K562 (cell line): ENCODE data around the gene CCDC178. TPM values are rescaled to one million over a fixed set of nuclear protein-coding genes. Genes with fewer than 3 reads are reported as not detected.
"Not testable (repeated sequence)": the region's sequence is repeated elsewhere in the genome, so short reads cannot be mapped to it uniquely, and the experiment has no call there.

ENCODE experiments used
- ATAC-seq: fragments of 200-7000 bp; cut with Tn5 transposase; 3 replicates; pipeline ENCODE4 v1.9.1; 2020; ENCODE audit warnings: moderate library complexity
- BruUV-seq: library from RNA; stranded (reverse); fragments of 400-500 nt; replicated peaks from 2 replicates; lab custom pipeline; 2021; lab: Mats Ljungman, UMichigan
- CTCF ChIA-PET: fragments of 300-600 bp; formaldehyde crosslinking; extraction: SDS; loops from one replicate; lab custom pipeline; 2021; ENCODE audit warnings: low intra/inter-chr PET ratio; lab: Yijun Ruan, JAX
- POLR2A ChIA-PET: fragments of 300-600, 350-650 bp; sonication (Branson Sonifier 250); formaldehyde crosslinking; extraction: SDS; loops from one replicate; lab custom pipeline; 2021; ENCODE audit warnings: antibody characterized with exemption, inconsistent platforms; lab: Yijun Ruan, JAX
- DNase-seq, 4 experiments: peaks; one replicate each; pipeline versions ENCODE4 v3.0.0 to v3.0.0-alpha.2; 2011 to 2018; ENCODE audit warnings: low spot score in 3 of 4, mixed read lengths in 3 of 4; ENCODE audit errors: extremely low read depth in 1 of 4
- FAIRE-seq: peaks from 2 replicates; lab custom pipeline; 2011; peaks lifted over from hg19 to GRCh38; lab: Jason Lieb, UNC
- H2AFZ ChIP-seq: 2 replicates; pipeline ENCODE4 v1.6.0; 2011; ENCODE audit warnings: low read depth, low read length, control low read depth, inconsistent platforms
- H3K27ac ChIP-seq: fragments of 200-600 bp; 3 replicates; pipeline ENCODE4 v1.8.0; 2011; ENCODE audit warnings: low read depth, mild to moderate bottlenecking, control low read depth, inconsistent platforms, low read length, moderate library complexity, mixed read lengths; ENCODE audit errors: extremely low read depth
- H3K27me3 ChIP-seq, 2 experiments: fragments of 300-600 bp in 1 of 2; 2 replicates in 1 of 2; 3 replicates in 1 of 2; pipeline versions ENCODE4 v1.6.0 to v1.8.0; 2011; ENCODE audit warnings: inconsistent platforms in 2 of 2, low read length in 2 of 2, mild to moderate bottlenecking in 1 of 2, mixed read lengths in 1 of 2, moderate library complexity in 1 of 2; ENCODE audit not compliant: control insufficient read depth in 2 of 2, insufficient read depth in 2 of 2
- H3K36me3 ChIP-seq: fragments of 300-600 bp; 3 replicates; pipeline ENCODE4 v1.8.0; 2011; ENCODE audit warnings: mild to moderate bottlenecking, low read length, inconsistent platforms; ENCODE audit not compliant: control insufficient read depth, insufficient read depth
- H3K4me1 ChIP-seq, 2 experiments: fragments of 200-600 bp in 1 of 2; replicated peaks in 1 of 2; 2 replicates in 1 of 2; 3 replicates in 1 of 2; pipeline versions ENCODE4 v1.5.1 to v1.8.0; 2011; ENCODE audit warnings: inconsistent platforms in 2 of 2, low read length in 2 of 2, mild to moderate bottlenecking in 1 of 2, mixed read lengths in 1 of 2, moderate library complexity in 1 of 2; ENCODE audit not compliant: control insufficient read depth in 2 of 2, insufficient read depth in 2 of 2
- H3K4me2 ChIP-seq: 2 replicates; pipeline ENCODE4 v1.6.1; 2011; ENCODE audit warnings: low read length, control low read depth, inconsistent platforms, mixed read lengths; ENCODE audit not compliant: insufficient read depth
- H3K4me3 ChIP-seq: fragments of 200-600 bp; sonication (generic), shearing (Covaris generic); 2 replicates; pipeline ENCODE4 v1.5.1; 2016; ENCODE audit warnings: control low read depth, inconsistent platforms
- H3K79me2 ChIP-seq: fragments of 200-600 bp; 3 replicates; pipeline ENCODE4 v1.8.0; 2011; ENCODE audit warnings: low read length, inconsistent platforms; ENCODE audit not compliant: control insufficient read depth, insufficient read depth
- H3K9ac ChIP-seq, 2 experiments: 2 replicates each; pipeline versions ENCODE4 v1.6.0 to v1.6.1; 2011; ENCODE audit warnings: low read depth in 2 of 2, low read length in 2 of 2, control low read depth in 1 of 2, inconsistent platforms in 1 of 2, mild to moderate bottlenecking in 1 of 2, mixed read lengths in 1 of 2; ENCODE audit not compliant: insufficient read depth in 1 of 2
- H3K9me1 ChIP-seq: one replicate; pipeline ENCODE4 v1.6.0; 2011; ENCODE audit warnings: inconsistent platforms, mild to moderate bottlenecking, low read length, moderate library complexity; ENCODE audit not compliant: control insufficient read depth, insufficient read depth
- H3K9me3 ChIP-seq: replicated peaks from 2 replicates; pipeline ENCODE4 v1.5.1; 2011; ENCODE audit warnings: low read depth, low read length, inconsistent platforms; ENCODE audit not compliant: control insufficient read depth, insufficient read depth
- H4K20me1 ChIP-seq: replicated peaks from 2 replicates; pipeline ENCODE4 v1.6.1; 2011; ENCODE audit warnings: low read length, inconsistent platforms, mixed read lengths; ENCODE audit not compliant: control insufficient read depth, insufficient read depth
- DDX20 ChIP-seq: fragments of 450-650 bp; IDR thresholded peaks from 2 replicates; pipeline ENCODE4 v1.6.1; 2016; ENCODE audit warnings: missing genetic modification characterization, low read depth, mild to moderate bottlenecking, missing compliant biosample characterization, moderate library complexity
- EP300 ChIP-seq: IDR thresholded peaks from 2 replicates; pipeline ENCODE4 v1.6.1; 2012; ENCODE audit warnings: low read length, improper control_type of control experiment
- GATAD2B ChIP-seq: fragments of 450-650 bp; IDR thresholded peaks from 2 replicates; pipeline ENCODE4 v1.6.1; 2017; ENCODE audit warnings: mild to moderate bottlenecking, borderline replicate concordance
- NFYB ChIP-seq: IDR thresholded peaks from 2 replicates; pipeline ENCODE4 v1.6.1; 2011; ENCODE audit warnings: mild to moderate bottlenecking, moderate library complexity; ENCODE audit not compliant: insufficient read length; ENCODE audit errors: extremely low read depth
- WGBS: fragments of 100-300 bp; shearing (Covaris generic); methylation state at CpG from one replicate; pipeline ENCODE4 v1.1.6; 2016; ENCODE audit warnings: low coverage, mixed read lengths; ENCODE audit not compliant: insufficient coverage; ENCODE audit errors: missing lambda C conversion rate; 5-methylcytosine and 5-hydroxymethylcytosine counted together
- in situ Hi-C: fragments of 300-500 bp; cut with MboI; formaldehyde crosslinking; loops from 4 replicates; pipeline ENCODE4 v1.15.0; 2018; ENCODE audit warnings: inconsistent platforms, mixed read lengths
- intact Hi-C: fragments of 100-400 bp; cut with micrococcal nuclease; formaldehyde crosslinking; loops from 2 replicates; pipeline ENCODE4 v1.14.2; 2022
- polyA plus RNA-seq, 8 experiments: library from polyadenylated mRNA; depleted of rRNA in 4 of 8; stranded (reverse) in 5 of 8; unstranded in 3 of 8; fragments of >200 nt; fragmentation: Nextera tagmentation in 2 of 8; fragmentation: Illumina TruSeq in 1 of 8; extraction: Ambion mirVana in 2 of 8; extraction: Trizol in 1 of 8; gene quantifications; 2 replicates each; pipeline versions ENCODE4 v1.2.1 to v1.2.3, GENCODE V29; 2011 to 2014; ENCODE audit warnings: inconsistent platforms in 1 of 8, missing spikeins in 1 of 8
- total RNA-seq, 7 experiments: library from RNA; depleted of rRNA in 6 of 7; stranded (reverse); fragments of >200 nt in 6 of 7; fragmentation: Illumina TruSeq in 2 of 7; extraction: Trizol in 2 of 7; gene quantifications; 2 replicates each; pipeline versions ENCODE4 v1.2.1 to v1.2.3, GENCODE V29; 2011 to 2021; ENCODE audit warnings: low replicate concordance in 1 of 7
- TF ChIP-seq, protein P1 (sequence below), 3 experiments: IDR thresholded peaks in 2 of 3; conservative IDR thresholded peaks in 1 of 3; 2 replicates each; pipeline ENCODE4 v1.5.1; 2011 to 2012; ENCODE audit warnings: low read length in 3 of 3, mild to moderate bottlenecking in 3 of 3, control low read depth in 2 of 3, improper control_type of control experiment in 1 of 3, inconsistent platforms in 1 of 3, low read depth in 1 of 3, mixed read lengths in 1 of 3, moderate library complexity in 1 of 3; ENCODE audit not compliant: insufficient read depth in 2 of 3

The CCDC178 gene
- total and polyA plus RNA-seq, 9 of the 15 experiments (the other 6 are each of a cell fraction or from before 2014, with no cell fraction given), result 0.12 to 0.47 (median 0.15) TPM; not detected in 6

DNA sequence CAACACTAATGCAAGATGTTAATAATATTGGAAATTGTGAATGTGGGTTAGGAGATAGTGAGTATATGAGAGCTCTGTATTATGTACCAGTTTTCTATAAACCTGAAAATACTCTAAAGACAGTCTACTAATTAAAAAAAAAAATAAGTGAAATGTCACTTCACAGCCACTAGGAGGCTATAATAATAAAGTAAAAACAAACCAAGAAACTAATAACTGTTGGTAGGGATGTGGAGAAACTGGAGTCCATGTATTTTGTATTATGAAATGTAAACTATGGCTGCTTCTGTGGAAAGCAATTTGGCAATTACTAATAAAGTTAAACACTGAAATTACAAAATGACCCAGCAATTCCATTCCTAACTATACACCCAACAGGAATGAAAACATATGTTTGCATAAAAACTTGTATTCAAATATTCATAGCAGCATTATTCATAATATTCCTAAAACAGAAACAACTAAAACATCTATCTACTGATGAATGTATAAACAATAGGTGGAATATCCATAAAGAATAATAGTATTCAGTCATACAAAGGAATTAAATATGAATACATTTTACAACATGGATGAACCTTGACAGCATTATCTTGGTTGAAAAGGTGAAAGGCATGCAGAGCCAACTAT is 36.2 kb downstream of the CCDC178 start:
- Histone ChIP-seq H3K4me3 (no peak overlapping the region), H3K9me3 (no peaks in the 10 kb centered on the region), H3K36me3 (no peaks in the 10 kb centered on the region), H3K9ac (no peak overlapping the region), H3K27me3 (no peaks in the 10 kb centered on the region), H3K4me2 (no peak overlapping the region), H3K27ac (no peak overlapping the region), H3K79me2 (no peaks in the 10 kb centered on the region), H3K9me1 (no peaks in the 10 kb centered on the region), H3K4me1 (no peaks in the 10 kb centered on the region), H2AFZ (no peak overlapping the region), H4K20me1 (no peaks in the 10 kb centered on the region)
- no TSS peak for BruUV-seq
- in situ Hi-C loops (no loop called here), intact Hi-C loops (no loop called here)
- TF ChIP-seq, protein P1, sequence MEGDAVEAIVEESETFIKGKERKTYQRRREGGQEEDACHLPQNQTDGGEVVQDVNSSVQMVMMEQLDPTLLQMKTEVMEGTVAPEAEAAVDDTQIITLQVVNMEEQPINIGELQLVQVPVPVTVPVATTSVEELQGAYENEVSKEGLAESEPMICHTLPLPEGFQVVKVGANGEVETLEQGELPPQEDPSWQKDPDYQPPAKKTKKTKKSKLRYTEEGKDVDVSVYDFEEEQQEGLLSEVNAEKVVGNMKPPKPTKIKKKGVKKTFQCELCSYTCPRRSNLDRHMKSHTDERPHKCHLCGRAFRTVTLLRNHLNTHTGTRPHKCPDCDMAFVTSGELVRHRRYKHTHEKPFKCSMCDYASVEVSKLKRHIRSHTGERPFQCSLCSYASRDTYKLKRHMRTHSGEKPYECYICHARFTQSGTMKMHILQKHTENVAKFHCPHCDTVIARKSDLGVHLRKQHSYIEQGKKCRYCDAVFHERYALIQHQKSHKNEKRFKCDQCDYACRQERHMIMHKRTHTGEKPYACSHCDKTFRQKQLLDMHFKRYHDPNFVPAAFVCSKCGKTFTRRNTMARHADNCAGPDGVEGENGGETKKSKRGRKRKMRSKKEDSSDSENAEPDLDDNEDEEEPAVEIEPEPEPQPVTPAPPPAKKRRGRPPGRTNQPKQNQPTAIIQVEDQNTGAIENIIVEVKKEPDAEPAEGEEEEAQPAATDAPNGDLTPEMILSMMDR (IDR thresholded peaks at IDR 0.05 in 2 of 3, conservative IDR thresholded peaks at IDR 0.05 in 1 of 3; ENCODE audit: insufficient read depth in 2 of 3, low read depth in 1 of 3, low read length in 3 of 3), result peak in 1 of 3 experiments; percentile 12; a peak in 1 of 6 replicates
- no peak for TF ChIP-seq DDX20 (tag)
- TF ChIP-seq EP300, result no peak
- no peak for TF ChIP-seq NFYB
- no peak for TF ChIP-seq GATAD2B
- FAIRE-seq (no peak), DNase-seq (no peak), ATAC-seq (no peak)
- ChIA-PET POLR2A (no interaction called here), CTCF (no interaction called here)

DNA sequence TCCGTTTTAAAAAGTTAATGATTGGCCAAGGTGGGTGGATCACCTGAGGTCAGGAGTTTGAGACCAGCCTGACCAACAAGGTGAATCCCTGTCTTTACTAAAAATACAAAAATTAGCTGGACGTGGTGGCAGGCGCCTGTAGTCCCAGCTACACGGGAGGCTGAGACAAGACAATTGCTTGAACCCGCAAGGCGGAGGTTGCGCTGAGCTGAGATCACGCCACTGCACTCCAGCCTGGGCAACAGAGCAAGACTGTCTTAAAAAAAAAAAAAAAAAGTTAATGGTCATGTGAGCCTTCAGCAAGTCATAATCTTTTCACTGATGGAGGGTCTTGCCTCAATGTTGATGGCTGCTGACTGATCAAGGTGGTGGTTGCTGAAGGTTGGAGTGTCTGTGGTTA is 41.6 kb downstream of the CCDC178 start:
- H3K4me1 ChIP-seq, DNase-seq, in situ Hi-C loops, intact Hi-C loops, H3K4me3 ChIP-seq, H3K27me3 ChIP-seq, CTCF ChIA-PET, FAIRE-seq, H3K9ac ChIP-seq, H3K36me3 ChIP-seq, H3K4me2 ChIP-seq, H3K27ac ChIP-seq, POLR2A ChIA-PET, H4K20me1 ChIP-seq, ATAC-seq, H3K9me1 ChIP-seq, H3K9me3 ChIP-seq, H2AFZ ChIP-seq, BruUV-seq, H3K79me2 ChIP-seq: not testable (repeated sequence)
- 2% methylated on average over 8 of the region's 8 CpGs for WGBS
